ENCODE data around the gene VPS13D. TPM values are rescaled to one million over a fixed set of nuclear protein-coding genes. Genes with fewer than 3 reads are reported as not detected.

VPS13D gene
- total RNA-seq, 2 donors from 2014 or later: 54.0 to 63.3 TPM

DNA sequence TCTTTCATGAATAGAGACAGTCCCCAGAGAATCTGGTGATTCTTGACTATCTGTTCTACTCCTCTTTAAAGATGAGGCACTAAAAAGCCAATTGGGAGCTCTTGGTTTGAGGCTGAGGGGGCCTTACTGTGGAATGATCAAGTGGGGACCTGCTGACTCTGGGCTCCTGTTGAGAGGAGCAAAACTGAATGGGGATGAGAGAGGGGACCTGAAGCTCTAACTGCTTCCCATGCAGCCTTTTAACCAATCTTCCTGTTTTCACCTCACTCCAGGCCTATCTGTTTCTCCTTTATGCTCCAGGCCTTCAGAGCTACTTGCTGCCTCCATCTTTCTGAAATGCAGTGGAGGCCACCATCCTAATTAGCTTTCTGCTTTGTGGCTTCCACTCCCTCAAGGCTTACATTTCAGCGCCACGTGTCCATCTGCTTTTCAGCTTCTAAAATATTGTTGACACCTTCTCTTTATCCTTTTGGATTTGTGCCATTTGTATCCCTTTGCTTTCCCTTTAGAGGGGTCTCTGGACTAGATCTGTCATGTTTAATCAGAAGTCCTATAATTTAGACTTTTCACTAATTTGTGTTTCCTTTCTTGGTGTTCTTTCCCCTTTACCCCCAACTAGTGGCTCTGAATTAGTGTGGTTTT lies 242.4 kb downstream of the VPS13D start:
- no peaks in the 10 kb centered on the region for H3K36me3 ChIP-seq (replicated peaks in 1 of 2; ENCODE audit: insufficient read depth in 1 of 2, low read depth in 2 of 2)
- intact Hi-C loops (cut with DNase I): no loop called here
- ATAC-seq (no peak), DNase-seq (no peak)
- H3K27ac ChIP-seq: peak overlapping the region in 1 of 4 donors; percentile 25
- H3K4me3 ChIP-seq: no peak overlapping the region
- no peaks in the 10 kb centered on the region for H3K27me3 ChIP-seq
- no peaks in the 10 kb centered on the region for H3K9me3 ChIP-seq
- TF ChIP-seq, protein P1, sequence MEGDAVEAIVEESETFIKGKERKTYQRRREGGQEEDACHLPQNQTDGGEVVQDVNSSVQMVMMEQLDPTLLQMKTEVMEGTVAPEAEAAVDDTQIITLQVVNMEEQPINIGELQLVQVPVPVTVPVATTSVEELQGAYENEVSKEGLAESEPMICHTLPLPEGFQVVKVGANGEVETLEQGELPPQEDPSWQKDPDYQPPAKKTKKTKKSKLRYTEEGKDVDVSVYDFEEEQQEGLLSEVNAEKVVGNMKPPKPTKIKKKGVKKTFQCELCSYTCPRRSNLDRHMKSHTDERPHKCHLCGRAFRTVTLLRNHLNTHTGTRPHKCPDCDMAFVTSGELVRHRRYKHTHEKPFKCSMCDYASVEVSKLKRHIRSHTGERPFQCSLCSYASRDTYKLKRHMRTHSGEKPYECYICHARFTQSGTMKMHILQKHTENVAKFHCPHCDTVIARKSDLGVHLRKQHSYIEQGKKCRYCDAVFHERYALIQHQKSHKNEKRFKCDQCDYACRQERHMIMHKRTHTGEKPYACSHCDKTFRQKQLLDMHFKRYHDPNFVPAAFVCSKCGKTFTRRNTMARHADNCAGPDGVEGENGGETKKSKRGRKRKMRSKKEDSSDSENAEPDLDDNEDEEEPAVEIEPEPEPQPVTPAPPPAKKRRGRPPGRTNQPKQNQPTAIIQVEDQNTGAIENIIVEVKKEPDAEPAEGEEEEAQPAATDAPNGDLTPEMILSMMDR (IDR thresholded peaks at IDR 0.05): no peak
- TF ChIP-seq POLR2A (IDR thresholded peaks at IDR 0.05): no peak
- 91 to 96% methylated on average over 2 of the region's 2 CpGs for WGBS, 2 donors
- peaks cover 69% of the 10 kb centered on the region for H3K4me1 ChIP-seq

DNA sequence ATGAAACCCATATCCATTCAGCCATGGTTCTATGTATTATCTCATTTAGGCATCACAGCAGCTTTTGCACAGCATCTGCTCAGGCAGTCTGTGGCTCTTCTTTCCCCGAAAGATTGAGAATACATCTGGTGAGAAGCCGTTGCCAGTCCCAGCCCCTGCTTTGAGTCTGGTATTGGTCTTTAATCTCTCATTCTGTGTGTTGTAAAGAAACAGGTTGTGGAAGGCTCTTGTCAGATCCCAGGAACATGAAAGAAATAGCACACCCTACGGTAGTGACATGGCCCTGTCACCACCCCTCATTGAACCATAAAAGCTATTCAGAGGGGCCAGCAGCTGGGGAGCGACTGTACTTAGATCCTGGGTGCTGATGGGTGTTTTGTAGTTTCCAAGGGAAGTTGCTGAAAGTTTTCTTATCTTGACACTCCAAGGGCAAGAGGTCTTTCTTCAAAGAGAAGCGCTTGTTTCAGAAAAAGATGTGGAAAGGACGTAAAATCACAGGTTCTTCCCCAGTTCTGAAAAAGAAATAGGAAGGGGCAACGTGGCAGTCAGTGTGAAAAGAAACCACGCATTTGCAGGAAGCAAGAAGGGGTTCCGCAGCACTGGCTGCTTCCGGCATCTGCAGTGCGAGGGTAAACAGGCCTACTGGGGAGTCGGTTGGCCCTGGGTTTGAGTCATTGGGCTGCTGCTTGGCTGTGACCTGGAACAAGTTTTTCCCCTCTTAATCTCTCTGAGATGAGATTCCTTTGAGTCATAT lies 243.1 kb downstream of the VPS13D start:
- DNase-seq (no peak), ATAC-seq (no peak)
- H3K9me3 ChIP-seq: no peaks in the 10 kb centered on the region
- WGBS, 2 donors: 68 to 75% methylated on average over 12 of the region's 12 CpGs
- peaks cover 76% of the 10 kb centered on the region for H3K4me1 ChIP-seq
- H3K4me3 ChIP-seq: no peak overlapping the region
- no peaks in the 10 kb centered on the region for H3K27me3 ChIP-seq
- peak overlapping the region in 2 of 4 donors; percentile 5 to 25 for H3K27ac ChIP-seq
- intact Hi-C loops (cut with DNase I): no loop called here
- TF ChIP-seq POLR2A (IDR thresholded peaks at IDR 0.05): no peak
- TF ChIP-seq, protein P1 (IDR thresholded peaks at IDR 0.05): no peak
- H3K36me3 ChIP-seq (replicated peaks in 1 of 2; ENCODE audit: insufficient read depth in 1 of 2, low read depth in 2 of 2): no peaks in the 10 kb centered on the region

DNA sequence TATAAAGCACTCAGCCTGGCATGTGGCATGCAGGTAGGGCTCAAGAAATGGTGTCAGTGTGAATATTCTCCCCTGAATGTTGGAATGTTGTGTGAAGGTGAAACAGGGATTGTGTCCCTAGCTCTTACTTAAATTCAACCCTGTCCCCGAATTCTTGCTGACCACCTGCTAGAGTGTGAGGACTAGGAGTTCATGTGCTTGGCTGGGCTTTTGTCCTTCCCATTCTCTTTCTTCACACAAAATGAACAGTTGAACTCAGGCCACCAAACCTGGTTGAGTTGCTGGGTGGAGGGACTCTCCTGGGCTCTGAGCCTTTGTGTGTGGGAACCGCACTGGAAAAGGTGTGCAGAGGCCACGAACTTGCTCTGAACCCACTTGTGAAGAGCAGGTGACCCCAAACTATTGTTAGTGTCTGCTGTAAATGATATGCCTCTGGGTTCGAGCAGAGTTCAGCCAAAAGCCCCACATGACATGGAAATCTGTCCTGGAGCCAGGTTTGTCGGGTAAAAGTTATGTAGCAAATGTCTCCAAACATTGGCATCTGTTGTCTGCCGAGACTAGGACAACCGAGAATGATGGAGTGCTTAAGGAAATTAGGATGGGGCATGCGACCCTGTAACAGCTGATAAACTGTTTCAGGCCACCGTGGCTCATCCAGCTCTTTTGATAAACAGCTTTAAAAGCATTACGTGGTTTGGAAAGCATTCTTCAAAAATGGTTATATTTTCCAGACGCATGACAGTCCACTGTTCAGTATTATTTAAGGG lies 243.9 kb downstream of the VPS13D start:
- no peaks in the 10 kb centered on the region for H3K9me3 ChIP-seq
- intact Hi-C loops (cut with DNase I): no loop called here
- no peak overlapping the region for H3K4me3 ChIP-seq
- no peak for DNase-seq
- TF ChIP-seq, protein P1 (IDR thresholded peaks at IDR 0.05): no peak
- TF ChIP-seq POLR2A (IDR thresholded peaks at IDR 0.05): no peak
- no peak for ATAC-seq
- WGBS, 2 donors: 69 to 72% methylated on average over 11 of the region's 11 CpGs
- H3K27ac ChIP-seq: peak overlapping the region in 2 of 4 donors; percentile 5 to 25
- H3K4me1 ChIP-seq: peaks cover 79% of the 10 kb centered on the region
- H3K36me3 ChIP-seq (replicated peaks in 1 of 2; ENCODE audit: insufficient read depth in 1 of 2, low read depth in 2 of 2): no peaks in the 10 kb centered on the region
- H3K27me3 ChIP-seq: no peaks in the 10 kb centered on the region

DNA sequence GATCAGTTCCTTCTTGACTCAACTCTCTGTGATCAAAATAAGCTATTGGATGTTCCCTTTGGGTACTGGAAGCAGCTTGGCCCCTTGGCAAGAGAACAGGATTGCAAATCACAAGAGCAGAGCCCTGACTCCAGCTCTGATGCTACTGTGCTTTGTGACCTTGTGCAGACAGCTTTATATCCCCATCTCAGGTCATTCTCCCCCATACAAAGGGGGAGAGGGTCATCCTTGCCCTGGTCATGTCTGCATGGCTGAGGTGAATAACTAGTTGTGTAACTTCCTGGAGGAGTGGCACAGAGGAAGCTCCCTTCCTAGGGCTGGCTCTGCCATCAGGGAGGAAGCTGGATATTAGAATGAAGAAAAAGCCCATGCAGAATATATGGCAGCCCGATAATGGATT lies 245.3 kb downstream of the VPS13D start:
- H3K9me3 ChIP-seq: no peaks in the 10 kb centered on the region
- intact Hi-C loops (cut with DNase I): no loop called here
- no peak for DNase-seq
- H3K27me3 ChIP-seq: no peaks in the 10 kb centered on the region
- H3K4me3 ChIP-seq: no peak overlapping the region
- H3K4me1 ChIP-seq: peaks cover 80% of the 10 kb centered on the region
- TF ChIP-seq, protein P1 (IDR thresholded peaks at IDR 0.05): no peak
- no peak for TF ChIP-seq POLR2A (IDR thresholded peaks at IDR 0.05)
- no peaks in the 10 kb centered on the region for H3K36me3 ChIP-seq (replicated peaks in 1 of 2; ENCODE audit: insufficient read depth in 1 of 2, low read depth in 2 of 2)
- peak overlapping the region; percentile 59 to 79 (median 76) for H3K27ac ChIP-seq
- 20 to 48% methylated on average over 1 of the region's 1 CpG for WGBS, 2 donors
- ATAC-seq: no peak

All from body of pancreas (tissue), 4 donors.